ENCODE results near the gene SPDEF.

The SPDEF gene

GRCh38 chr6:34521463-34522285, 34.5 kb downstream of the SPDEF start:
- no peak overlapping the region for H3K4me3 ChIP-seq (ENCODE audit: low read length)
- DNase-seq (ENCODE audit: low read depth, low spot score), result no peak

- no peak overlapping the region for H3K4me3 ChIP-seq (ENCODE audit: low read length)
- no peak for DNase-seq (ENCODE audit: low read depth, low spot score)
Measured at GRCh38 chr6:34520645-34521462, 35.3 kb downstream of the SPDEF start.

GRCh38 chr6:34519971-34520644, 36.0 kb downstream of the SPDEF start:
- no peak overlapping the region for H3K4me3 ChIP-seq (ENCODE audit: low read length)
- DNase-seq (ENCODE audit: low read depth, low spot score), result no peak

GRCh38 chr6:34518669-34519365, 37.3 kb downstream of the SPDEF start:
- no peak for DNase-seq (ENCODE audit: low read depth, low spot score)

GRCh38 chr6:34517966-34518365, 38.2 kb downstream of the SPDEF start:
- no peak overlapping the region for H3K4me3 ChIP-seq (ENCODE audit: low read length)
- no peak for DNase-seq (ENCODE audit: low read depth, low spot score)

More at GRCh38 chr6:34518669-34519365, 37.3 kb downstream of the SPDEF start:
- no peak overlapping the region for H3K4me3 ChIP-seq (ENCODE audit: low read length)

GRCh38 chr6:34517461-34517881, 38.7 kb downstream of the SPDEF start:
- DNase-seq (ENCODE audit: low read depth, low spot score), result no peak
- H3K4me3 ChIP-seq (ENCODE audit: low read length), result no peak overlapping the region

GRCh38 chr6:34516391-34517324, 39.5 kb downstream of the SPDEF start:
- no peak overlapping the region for H3K4me3 ChIP-seq (ENCODE audit: low read length)
- no peak for DNase-seq (ENCODE audit: low read depth, low spot score)

GRCh38 chr6:34515473-34516387, 40.4 kb downstream of the SPDEF start:
- H3K4me3 ChIP-seq (ENCODE audit: low read length), result no peak overlapping the region
- no peak for DNase-seq (ENCODE audit: low read depth, low spot score)

- H3K4me3 ChIP-seq (ENCODE audit: low read length), result no peak overlapping the region
- DNase-seq (ENCODE audit: low read depth, low spot score), result no peak
Measured at GRCh38 chr6:34514593-34515472, 41.3 kb downstream of the SPDEF start.

GRCh38 chr6:34514112-34514511, 42.0 kb downstream of the SPDEF start:
- no peak for DNase-seq (ENCODE audit: low read depth, low spot score)
- H3K4me3 ChIP-seq (ENCODE audit: low read length), result no peak overlapping the region

- H3K4me3 ChIP-seq (ENCODE audit: low read length), result no peak overlapping the region
- no peak for DNase-seq (ENCODE audit: low read depth, low spot score)
Measured at GRCh38 chr6:34513646-34514045, 42.5 kb downstream of the SPDEF start.

GRCh38 chr6:34512738-34513115, 43.4 kb downstream of the SPDEF start:
- H3K4me3 ChIP-seq (ENCODE audit: low read length), result no peak overlapping the region
- DNase-seq (ENCODE audit: low read depth, low spot score), result no peak

- DNase-seq (ENCODE audit: low read depth, low spot score), result no peak
- H3K4me3 ChIP-seq (ENCODE audit: low read length), result no peak overlapping the region
Measured at GRCh38 chr6:34511915-34512737, 44.0 kb downstream of the SPDEF start.

- DNase-seq (ENCODE audit: low read depth, low spot score), result no peak
- H3K4me3 ChIP-seq (ENCODE audit: low read length), result no peak overlapping the region
Measured at GRCh38 chr6:34511214-34511914, 44.8 kb downstream of the SPDEF start.

- H3K4me3 ChIP-seq (ENCODE audit: low read length), result no peak overlapping the region
- DNase-seq (ENCODE audit: low read depth, low spot score), result no peak
Measured at GRCh38 chr6:34510299-34510698, 45.8 kb downstream of the SPDEF start.
